Activated T-helper 9 cell treated with anti-CD3 and anti-CD28 coated beads, Interleukin-2, amount 50 U/mL, for 16 hours (primary cell): ENCODE data around the gene BMF.
"Not testable (repeated sequence)": the region's sequence is repeated elsewhere in the genome, so short reads cannot be mapped to it uniquely, and the experiment has no call there.

Experiments used
- DNase-seq: peaks from one replicate; pipeline ENCODE4 v3.0.0-alpha.2; 2020; ENCODE audit warnings: low read depth

The BMF gene, protein sequence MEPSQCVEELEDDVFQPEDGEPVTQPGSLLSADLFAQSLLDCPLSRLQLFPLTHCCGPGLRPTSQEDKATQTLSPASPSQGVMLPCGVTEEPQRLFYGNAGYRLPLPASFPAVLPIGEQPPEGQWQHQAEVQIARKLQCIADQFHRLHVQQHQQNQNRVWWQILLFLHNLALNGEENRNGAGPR

DNA sequence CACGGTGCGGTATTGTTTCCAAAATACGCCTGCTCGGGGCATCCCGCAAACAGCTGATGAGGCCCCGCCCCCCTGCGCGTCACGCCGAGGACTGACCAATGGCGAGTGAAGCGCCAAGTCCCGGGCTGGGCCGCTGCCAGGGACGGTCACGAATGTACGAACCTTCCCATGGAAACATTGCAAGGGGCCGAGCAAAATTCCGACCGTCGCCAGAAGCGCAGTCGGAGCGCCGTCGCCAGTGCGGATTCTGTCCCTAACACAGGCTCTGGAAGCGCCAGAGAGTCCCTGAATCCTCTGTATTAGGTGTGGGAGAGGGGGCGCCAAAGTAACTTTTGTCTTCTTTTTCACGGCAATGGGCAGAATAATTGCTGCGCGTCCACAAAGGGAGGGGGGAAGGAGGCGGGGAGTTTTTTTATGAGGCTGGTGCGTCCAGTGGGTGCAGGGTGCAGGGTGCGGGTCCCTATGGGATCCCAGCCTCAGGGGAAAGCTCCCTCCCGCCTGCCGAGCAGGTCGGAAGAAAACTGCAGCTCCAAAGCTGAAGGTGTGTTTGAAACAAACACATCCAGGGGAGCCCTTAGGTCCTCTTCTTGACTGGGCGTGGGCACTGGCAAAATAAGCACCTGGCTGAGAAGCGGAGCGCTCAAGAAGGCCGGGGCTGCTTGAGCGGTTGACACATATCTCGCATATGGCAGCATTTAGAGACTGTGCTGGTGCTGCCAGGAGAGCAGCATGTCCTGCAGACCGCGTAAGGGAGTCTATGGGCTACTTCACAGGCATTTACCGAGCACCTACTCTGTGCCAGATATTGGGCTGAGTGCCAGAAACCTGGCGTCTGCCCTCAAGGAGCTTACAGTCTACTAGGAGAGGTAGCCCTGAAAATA is at the start of gene BMF:
BMF (minus strand) TSS at position 25 of the 881 bp plus-strand sequence. CDS start 2,793 bp downstream, outside the sequence.
- DNase-seq = peak; percentile 98

GRCh38 chr15:40157778-40158447 is 49.2 kb upstream of the BMF start:
- DNase-seq = no peak

DNA sequence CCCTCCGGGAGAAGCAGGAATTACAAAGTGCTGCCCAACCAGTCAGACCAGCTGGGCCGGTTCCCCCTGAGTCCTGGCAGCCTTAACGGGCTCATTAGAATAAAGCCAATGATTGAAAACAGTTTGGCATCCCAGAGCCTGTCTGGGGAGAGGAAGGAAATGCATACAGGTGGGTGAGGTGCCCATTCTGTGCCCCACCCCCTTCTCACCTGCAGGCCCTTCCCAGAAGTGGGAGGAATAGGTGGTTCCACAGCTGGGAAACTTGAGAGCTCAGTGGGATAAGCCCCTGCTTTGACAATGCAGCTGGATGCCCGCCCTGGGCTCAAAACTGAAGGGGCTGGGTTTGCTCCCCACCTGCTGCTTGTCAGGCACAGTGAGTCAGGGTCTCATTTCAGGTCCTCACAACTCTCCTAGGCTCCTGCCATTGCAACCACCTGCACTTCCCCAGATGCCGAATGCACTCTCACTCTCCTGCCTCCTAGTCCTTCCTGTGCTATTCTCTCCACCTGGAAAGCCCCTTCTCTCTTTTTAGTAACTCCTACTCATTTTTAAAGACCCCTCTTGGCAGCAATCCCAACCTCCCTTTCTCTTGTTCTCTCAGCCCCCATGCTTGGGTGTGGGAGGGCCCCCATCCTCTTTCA is 46.7 kb upstream of the BMF start:
- no peak for DNase-seq

- not testable (repeated sequence) for DNase-seq
These were observed 46.1 kb upstream of the BMF start for GRCh38 chr15:40154821-40155220.

DNA sequence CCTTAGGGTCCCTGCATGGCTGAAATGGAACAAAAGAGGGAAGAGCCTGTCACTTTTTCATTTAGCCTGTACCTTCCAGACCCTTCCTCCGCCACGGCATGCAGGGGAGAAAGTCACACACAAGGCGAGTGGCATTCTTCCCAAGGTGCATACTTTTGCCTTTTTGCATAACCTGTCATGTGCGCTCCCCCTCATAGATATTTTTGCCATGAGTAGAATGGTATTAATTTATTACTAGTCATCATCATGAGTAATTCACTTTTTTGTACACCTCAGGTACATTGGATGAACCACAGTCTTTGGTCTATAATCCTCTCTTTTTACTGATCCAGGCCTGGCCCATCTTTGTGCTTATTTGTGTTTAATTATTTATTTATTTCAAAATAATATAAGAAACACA is 43.3 kb upstream of the BMF start:
- DNase-seq = no peak

- DNase-seq = no peak
These were observed 42.8 kb upstream of the BMF start for GRCh38 chr15:40151499-40151898.

GRCh38 chr15:40150163-40150925 is 41.7 kb upstream of the BMF start:
- no peak for DNase-seq

DNA sequence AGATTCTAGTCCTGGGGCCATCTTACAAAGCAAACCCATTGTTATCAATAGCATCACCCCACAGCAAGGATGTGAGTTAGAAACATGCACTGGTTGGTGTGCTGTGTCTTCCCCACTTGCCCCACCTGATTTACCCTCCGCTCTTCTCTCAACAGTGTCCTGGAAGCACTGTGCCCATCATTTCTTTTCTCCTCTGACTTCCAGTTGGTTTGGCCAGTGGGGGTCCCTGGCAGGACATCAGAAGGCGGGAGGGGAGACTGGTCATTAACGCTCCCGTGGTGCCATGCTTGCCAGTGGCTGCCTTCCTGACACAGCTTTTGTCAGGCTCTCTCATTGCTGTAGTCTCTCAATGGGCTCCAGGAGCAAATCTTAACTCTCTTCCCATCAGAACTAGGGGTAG is 40.7 kb upstream of the BMF start:
- DNase-seq = no peak

DNA sequence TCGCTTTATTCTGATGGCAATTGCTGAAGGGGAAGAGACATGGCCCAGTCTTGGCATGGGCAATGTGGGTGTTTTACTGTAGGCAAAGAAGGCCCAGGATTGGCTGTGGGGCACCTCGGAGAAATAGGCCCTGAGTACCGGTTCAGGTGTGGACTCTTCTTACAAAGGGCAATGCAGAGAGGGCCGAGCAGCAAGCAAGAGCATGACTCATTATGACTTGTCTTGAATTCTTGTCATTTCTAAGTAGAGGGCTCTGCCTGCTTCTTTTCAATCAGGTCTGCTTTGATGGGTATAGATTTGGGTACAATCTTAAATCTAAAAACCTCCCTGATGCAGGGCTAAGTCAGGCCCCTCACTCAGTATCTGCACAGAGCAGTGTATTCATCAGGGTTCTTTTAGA is 37.4 kb upstream of the BMF start:
- DNase-seq = no peak

DNA sequence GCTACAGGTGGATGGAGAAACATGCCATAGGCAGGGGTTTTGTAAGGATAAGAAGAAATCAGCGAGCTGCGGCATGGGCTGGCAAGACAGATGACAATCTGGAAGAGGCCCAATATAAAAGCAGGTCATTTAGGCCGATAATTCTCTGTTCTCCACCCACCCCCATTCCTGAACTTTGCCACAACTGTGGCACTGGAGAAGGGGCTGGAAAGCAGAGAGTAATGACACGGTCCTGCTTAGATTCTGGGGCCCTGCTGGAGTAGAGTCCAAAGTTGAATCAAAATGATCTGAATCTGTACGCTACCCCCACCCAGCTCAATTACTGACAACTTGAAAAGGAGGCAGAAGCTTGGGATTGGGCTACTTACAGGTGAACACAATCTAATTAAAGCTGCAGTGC is 33.7 kb upstream of the BMF start:
- no peak for DNase-seq

DNA sequence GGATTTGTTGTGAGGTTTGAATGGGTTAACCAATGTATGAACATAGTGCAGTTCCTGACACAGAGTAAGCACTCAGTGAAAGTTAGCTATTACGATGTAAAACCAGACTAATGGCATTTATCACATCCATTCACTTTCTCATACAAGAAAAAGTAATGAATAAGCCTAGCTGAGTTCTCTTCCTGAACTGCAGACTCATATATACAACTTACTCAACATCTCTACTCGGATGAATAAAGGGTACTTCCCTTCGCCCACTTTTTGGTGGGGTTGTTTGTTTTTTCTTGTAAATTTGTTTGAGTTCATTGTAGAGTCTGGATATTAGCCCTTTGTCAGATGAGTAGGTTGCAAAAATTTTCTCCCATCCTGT is 29.5 kb upstream of the BMF start:
- DNase-seq = not testable (repeated sequence)

- no peak for DNase-seq
These were observed 28.9 kb upstream of the BMF start for GRCh38 chr15:40137303-40138200.

DNA sequence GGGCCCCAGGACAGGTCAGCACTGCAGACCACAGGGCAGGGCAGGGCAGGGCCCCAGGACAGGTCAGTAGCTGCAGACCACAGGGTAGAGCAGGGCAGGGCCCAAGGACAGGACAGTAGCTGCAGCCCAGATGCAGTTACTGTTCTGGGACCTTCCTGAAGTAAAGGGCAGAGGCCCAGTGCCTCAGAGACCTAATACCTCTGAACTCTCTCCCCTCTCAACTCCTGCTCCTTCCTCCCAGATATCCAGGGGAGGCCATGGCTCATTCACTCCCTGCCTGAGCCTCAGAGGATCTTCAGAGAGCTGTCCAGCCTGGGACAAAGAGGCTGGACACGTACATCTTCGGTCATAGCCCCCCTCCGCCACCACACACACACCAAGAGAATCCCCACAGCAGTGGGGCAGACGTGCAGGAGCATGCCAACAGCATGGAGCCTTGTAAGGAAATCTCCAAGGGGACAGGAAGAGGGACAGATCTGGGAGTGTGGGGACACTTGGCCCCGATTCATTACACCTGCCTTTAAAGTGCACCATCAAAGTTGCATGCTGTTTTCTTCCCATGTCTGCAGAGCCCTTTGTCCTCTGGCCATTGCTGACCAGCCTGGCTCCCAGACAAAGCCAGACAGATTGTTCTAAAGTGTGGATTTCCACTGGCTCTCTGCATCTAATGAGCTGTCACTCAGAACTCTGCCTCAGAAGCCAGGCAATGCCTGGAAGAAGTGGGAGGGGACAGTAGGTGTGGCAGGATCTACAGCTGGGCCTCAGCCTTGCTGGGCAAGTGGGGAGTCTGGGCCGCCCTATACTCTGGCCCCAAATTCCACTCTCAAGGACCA is 28.0 kb upstream of the BMF start:
- no peak for DNase-seq

DNA sequence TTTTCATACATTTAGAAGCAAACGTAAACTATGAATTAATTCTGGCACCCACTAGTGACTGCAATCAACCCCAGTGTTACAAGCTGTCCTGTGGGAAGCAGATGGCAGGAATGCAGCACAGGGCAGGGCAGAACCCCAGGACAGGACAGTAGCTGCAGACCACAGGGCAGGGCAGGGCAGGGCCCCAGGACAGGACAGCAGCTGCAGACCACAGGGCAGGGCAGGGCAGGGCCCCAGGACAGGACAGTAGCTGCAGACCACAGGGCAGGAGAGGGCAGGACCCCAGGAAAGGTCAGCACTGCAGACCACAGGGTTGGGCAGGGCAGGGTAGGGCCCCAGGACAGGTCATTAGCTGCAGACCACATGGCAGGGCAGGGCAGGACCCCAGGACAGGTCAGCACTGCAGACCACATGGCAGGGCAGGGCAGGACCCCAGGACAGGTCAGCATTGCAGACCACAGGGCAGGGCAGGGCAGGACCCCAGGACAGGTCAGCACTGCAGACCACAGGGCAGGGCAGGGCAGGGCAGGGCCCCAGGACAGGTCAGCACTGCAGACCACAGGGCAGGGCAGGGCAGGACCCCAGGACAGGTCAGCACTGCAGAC is 27.3 kb upstream of the BMF start:
- DNase-seq = not testable (repeated sequence)

GRCh38 chr15:40134885-40135284 is 26.2 kb upstream of the BMF start:
- no peak for DNase-seq

DNA sequence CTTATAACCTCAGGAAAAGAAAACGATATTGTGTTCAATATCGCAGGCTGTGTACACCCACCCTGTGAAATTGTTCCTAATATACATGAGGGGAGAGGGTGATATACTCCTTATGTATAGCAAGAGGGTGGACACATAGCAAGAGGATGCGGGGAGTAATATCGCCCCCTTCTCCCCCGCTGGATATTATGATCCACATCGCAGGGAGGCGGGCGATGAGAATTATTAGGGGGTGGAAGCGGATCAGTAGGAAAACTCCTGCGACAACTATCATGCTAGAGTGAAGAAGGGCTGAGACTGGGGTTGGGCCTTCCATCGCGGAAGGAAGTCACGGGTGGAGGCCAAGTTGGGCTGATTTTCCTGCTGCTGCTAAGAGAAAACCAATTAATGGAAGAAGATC is 24.9 kb upstream of the BMF start:
- DNase-seq = no peak

- no peak for DNase-seq
These were observed 22.3 kb upstream of the BMF start for GRCh38 chr15:40130799-40131502.

DNA sequence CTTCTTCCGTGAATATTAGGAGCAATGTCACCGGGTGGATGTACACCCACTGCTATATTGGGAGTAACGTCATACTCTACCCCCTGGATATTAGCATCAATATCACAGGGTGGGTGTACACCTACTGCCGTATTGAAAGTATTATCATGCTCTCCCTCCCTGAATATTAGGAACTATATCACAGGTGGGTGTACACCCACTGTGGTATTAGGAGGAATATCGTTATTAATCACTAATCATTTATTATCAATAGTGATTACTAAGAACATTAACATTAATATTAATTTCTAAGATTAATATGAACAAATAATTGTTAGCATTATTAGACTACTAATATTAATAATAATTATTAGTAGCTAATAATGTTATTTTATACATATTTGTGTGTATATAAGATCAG is 21.4 kb upstream of the BMF start:
- DNase-seq = no peak
